Heart left ventricle (tissue), 16 donors: Measurements from ENCODE around the gene DSTN. TPM values are rescaled to one million over a fixed set of nuclear protein-coding genes. Genes with fewer than 3 reads are reported as not detected.

Experiments used
- ATAC-seq, 4 donors: fragments of 200-7000 bp; cut with Tn5 transposase; one replicate each; pipeline ENCODE4 v1.9.1; 2020 to 2022; ENCODE audit warnings: moderate library complexity in 4 of 4, mild to moderate bottlenecking in 3 of 4, moderate number of reproducible peaks in 1 of 4
- DNase-seq, 5 donors: peaks; one replicate each; pipeline ENCODE4 v3.0.0-alpha.2; 2020
- H3K27ac ChIP-seq, 12 donors: fragments of 200-600 bp; sonication (generic) in 4 of 12; one replicate each; pipeline versions ENCODE4 v1.5.0 to v1.8.0; 2016 to 2022; ENCODE audit warnings: mild to moderate bottlenecking in 2 of 12
- H3K27me3 ChIP-seq, 9 donors: fragments of 200-600 bp; sonication (generic) in 2 of 9; one replicate each; pipeline versions ENCODE4 v1.5.1 to v1.8.0; 2016 to 2022; ENCODE audit warnings: mild to moderate bottlenecking in 3 of 9
- H3K36me3 ChIP-seq, 9 donors: fragments of 200-600 bp; sonication (generic) in 2 of 9; one replicate each; pipeline versions ENCODE4 v1.5.0 to v1.8.0; 2018 to 2022; ENCODE audit warnings: mild to moderate bottlenecking in 2 of 9
- H3K4me1 ChIP-seq, 12 donors: fragments of 200-600 bp; sonication (generic) in 4 of 12; one replicate each; pipeline versions ENCODE4 v1.5.0 to v1.8.0; 2016 to 2022; ENCODE audit warnings: mild to moderate bottlenecking in 3 of 12
- H3K4me3 ChIP-seq, 12 donors: fragments of 200-600 bp; sonication (generic) in 4 of 12; one replicate each; pipeline versions ENCODE4 v1.5.0 to v1.8.0; 2017 to 2022; ENCODE audit warnings: mild to moderate bottlenecking in 9 of 12, moderate library complexity in 4 of 12
- H3K9me3 ChIP-seq, 12 donors: fragments of 200-600 bp; sonication (generic) in 4 of 12; one replicate each; pipeline versions ENCODE4 v1.5.0 to v1.8.0; 2016 to 2022; ENCODE audit warnings: mild to moderate bottlenecking in 1 of 12
- POLR2A ChIP-seq, 2 donors: fragments of 450-650 bp; IDR thresholded peaks; one replicate each; pipeline ENCODE4 v1.6.1; 2017; ENCODE audit warnings: antibody characterized with exemption in 2 of 2, mild to moderate bottlenecking in 2 of 2, moderate library complexity in 2 of 2
- WGBS, 4 donors: extraction: QIAGEN DNeasy Blood & Tissue Kit in 2 of 4; methylation state at CpG; one replicate each; pipeline versions ENCODE4 v1.1.5 to v1.1.7; 2013 to 2018; 5-methylcytosine and 5-hydroxymethylcytosine counted together
- intact Hi-C, 10 donors: fragments of 100-400 bp; cut with DNase I; formaldehyde crosslinking; loops; one replicate each; pipeline versions ENCODE4 v1.11.1 to v1.14.2; 2022
- polyA plus RNA-seq, 2 donors: library from polyadenylated mRNA; stranded (reverse); fragments of 200-250 nt; gene quantifications; one replicate each; pipeline ENCODE4 v1.2.3, GENCODE V29; 2013
- total RNA-seq, 9 donors: library from RNA; depleted of rRNA in 2 of 9; stranded (reverse); fragments of >200 nt in 2 of 9; fragmentation: NEBNext Ultra II Directional in 3 of 9; extraction: Animal tissue kit (Norgen Biotek cat#: 25700) in 3 of 9; gene quantifications; one replicate each; pipeline versions ENCODE4 v1.1.0 to v1.2.4, GENCODE V29; 2016 to 2023
- TF ChIP-seq, protein P1 (sequence below), 12 donors: fragments of 200-600 bp; sonication (generic) in 4 of 12; IDR thresholded peaks; one replicate each; pipeline versions ENCODE4 v1.5.0 to v1.8.0; 2018 to 2022; ENCODE audit warnings: antibody characterized with exemption in 12 of 12, mild to moderate bottlenecking in 5 of 12
- donor health status: ischemic (EF 13 %, LVEDD 7.1; RV severe dilation, severe dysfunction).
- donor health status: healthy with polysubstance abuse.
- donor health status: DM: no; HTN: yes; CAD: no.
- donor health status: DM: no; HTN: no; CAD: no.
- donor health status: ischemic (EF 25% LVEDD 6.9; RV normal size, moderate dysfunction).
- donor health status: ischemic (EF 25% LVEDD 5.7; RV mildly dilated, moderate dysfunction).
- donor health status: healthy.
- donor health status: DM: yes; HTN: yes; CAD: no.
- donor health status: ischemic (EF 35%, LVEDD 5.7; RV mildly dilated, moderate dysfunction).
- donor health status: nonischemic (EF 11% LVEDD 7.7; RV severe dilation, severe dysfunction).
- donor health status: DM: yes; HTN: yes; CAD: no.
- donor health status: PGD.
- donor health status: ischemic (EF 29% LVEDD 5.4; RV normal size, mild dysfunction).
- donor health status: nonischemic (EF 23%, LVEDD 6.1; RV moderate dilation, normal function).

Gene DSTN
- total and polyA plus RNA-seq, 11 donors: 447 to 738 (median 546) TPM

DNA sequence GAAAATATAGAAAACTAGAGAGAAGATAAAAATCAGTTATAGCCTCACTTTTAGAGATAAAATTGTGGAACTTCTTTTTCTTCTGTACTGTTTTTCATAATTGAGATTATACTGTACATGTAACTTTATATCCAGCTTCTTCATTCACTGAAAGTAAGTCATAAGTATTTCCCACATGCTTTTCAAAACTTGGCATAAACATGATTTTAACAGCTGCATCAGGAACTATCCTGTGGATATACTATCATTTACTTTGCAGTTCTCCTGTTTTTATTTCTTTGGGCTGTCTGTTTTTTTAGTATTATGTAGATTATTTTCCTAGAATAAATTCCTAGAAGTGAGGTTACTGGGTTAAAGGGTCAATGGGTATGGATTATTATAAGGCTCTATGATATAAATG lies 14.8 kb downstream of the DSTN start:
- H3K27ac ChIP-seq: peak overlapping the region in 1 of 12 donors; percentile 32
- H3K4me1 ChIP-seq: peaks cover 3 to 78% (median 54%) of the 10 kb centered on the region in 12 donors
- ATAC-seq (no peak), DNase-seq (no peak)
- intact Hi-C loops: no loop called here
- H3K4me3 ChIP-seq: no peak overlapping the region
- H3K27me3 ChIP-seq: no peaks in the 10 kb centered on the region
- TF ChIP-seq, protein P1, sequence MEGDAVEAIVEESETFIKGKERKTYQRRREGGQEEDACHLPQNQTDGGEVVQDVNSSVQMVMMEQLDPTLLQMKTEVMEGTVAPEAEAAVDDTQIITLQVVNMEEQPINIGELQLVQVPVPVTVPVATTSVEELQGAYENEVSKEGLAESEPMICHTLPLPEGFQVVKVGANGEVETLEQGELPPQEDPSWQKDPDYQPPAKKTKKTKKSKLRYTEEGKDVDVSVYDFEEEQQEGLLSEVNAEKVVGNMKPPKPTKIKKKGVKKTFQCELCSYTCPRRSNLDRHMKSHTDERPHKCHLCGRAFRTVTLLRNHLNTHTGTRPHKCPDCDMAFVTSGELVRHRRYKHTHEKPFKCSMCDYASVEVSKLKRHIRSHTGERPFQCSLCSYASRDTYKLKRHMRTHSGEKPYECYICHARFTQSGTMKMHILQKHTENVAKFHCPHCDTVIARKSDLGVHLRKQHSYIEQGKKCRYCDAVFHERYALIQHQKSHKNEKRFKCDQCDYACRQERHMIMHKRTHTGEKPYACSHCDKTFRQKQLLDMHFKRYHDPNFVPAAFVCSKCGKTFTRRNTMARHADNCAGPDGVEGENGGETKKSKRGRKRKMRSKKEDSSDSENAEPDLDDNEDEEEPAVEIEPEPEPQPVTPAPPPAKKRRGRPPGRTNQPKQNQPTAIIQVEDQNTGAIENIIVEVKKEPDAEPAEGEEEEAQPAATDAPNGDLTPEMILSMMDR (IDR thresholded peaks at IDR 0.05): no peak
- TF ChIP-seq POLR2A (IDR thresholded peaks at IDR 0.05): no peak
- peaks cover 0 to 10% (median 0%) of the 10 kb centered on the region in 9 donors for H3K36me3 ChIP-seq
- H3K9me3 ChIP-seq: no peaks in the 10 kb centered on the region

DNA sequence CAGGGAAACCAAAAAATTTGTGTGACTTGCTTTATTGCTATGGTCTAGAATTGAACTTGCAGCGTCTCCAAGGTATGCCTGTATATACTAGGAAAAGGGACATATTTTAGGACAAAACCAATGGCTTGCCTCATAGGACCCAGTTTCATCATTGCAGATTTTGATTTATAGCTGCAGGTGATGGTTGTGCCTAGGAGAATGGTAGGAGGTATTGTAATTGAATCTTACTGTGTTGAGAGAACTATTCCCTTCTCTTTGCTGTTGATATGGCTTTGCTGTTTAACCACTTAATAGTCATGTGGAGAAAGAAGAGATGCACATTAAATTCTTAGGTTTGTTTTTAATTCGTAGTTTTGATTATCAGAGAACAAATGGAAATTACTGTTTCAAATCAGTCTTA lies 16.4 kb downstream of the DSTN start:
- H3K27ac ChIP-seq: peak overlapping the region in 1 of 12 donors; percentile 61
- ATAC-seq: no peak
- TF ChIP-seq POLR2A (IDR thresholded peaks at IDR 0.05): no peak
- TF ChIP-seq, protein P1 (IDR thresholded peaks at IDR 0.05): no peak

DNA sequence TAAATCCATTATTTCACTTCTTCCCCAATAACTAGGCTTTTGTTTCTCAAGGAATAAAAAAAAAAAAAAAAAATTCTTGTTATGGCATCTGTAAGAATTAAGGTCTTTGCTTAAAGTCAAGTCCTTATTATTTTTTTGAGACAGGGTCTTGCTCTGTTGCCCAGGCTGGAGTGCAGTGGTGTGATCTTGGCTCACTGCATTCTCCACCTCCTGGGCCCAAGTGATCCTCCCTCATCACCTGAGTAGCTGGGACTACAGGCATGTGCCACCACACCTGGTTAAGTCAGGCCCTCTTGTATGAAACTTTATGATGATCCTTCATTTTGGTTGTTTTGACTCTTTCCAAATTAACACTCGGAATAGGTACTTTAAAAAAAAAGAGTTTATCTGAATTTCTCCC lies 17.3 kb downstream of the DSTN start:
- no peak for TF ChIP-seq POLR2A (IDR thresholded peaks at IDR 0.05)
- TF ChIP-seq, protein P1 (IDR thresholded peaks at IDR 0.05): no peak
- no peak for ATAC-seq
- Histone ChIP-seq H3K4me1 (peaks cover 6 to 87% (median 61%) of the 10 kb centered on the region in 12 donors), H3K4me3 (no peak overlapping the region), H3K9me3 (no peaks in the 10 kb centered on the region), H3K27ac (peak overlapping the region in 3 of 12 donors; percentile 6 to 61 (median 60)), H3K36me3 (peaks cover 0 to 11% (median 0%) of the 10 kb centered on the region in 9 donors), H3K27me3 (no peaks in the 10 kb centered on the region)
- no peak for DNase-seq
- intact Hi-C loops: no loop called here
- WGBS, 4 donors: 72 to 96% (median 94%) methylated on average over 1 of the region's 1 CpG

More for the DNA sequence above, 16.4 kb downstream of the DSTN start:
- intact Hi-C loops: no loop called here
- Histone ChIP-seq H3K4me3 (no peak overlapping the region), H3K4me1 (peaks cover 6 to 80% (median 53%) of the 10 kb centered on the region in 12 donors), H3K27me3 (no peaks in the 10 kb centered on the region), H3K36me3 (peaks cover 0 to 7% (median 0%) of the 10 kb centered on the region in 9 donors), H3K9me3 (no peaks in the 10 kb centered on the region)
- WGBS, 4 donors: 66 to 78% (median 71%) methylated on average over 2 of the region's 2 CpGs
- no peak for DNase-seq

DNA sequence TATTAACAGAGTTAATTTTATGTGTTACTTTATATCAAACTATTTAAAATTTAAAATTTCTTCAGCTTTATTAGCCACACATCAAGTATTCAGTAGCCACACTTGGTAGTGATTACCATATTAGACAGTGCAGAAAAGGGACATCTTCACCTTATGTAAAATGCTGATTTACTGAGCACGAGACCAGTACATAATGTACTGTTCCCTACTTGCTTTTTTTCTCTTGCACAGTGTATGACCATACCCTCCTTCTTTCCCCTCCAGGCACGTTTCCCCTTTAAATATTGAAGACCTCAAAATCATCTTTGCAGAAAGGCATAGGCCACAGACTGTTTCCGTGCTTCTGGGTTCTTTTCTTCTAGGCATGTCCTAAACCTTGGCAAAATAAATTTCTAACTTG lies 17.9 kb downstream of the DSTN start:
- ATAC-seq (peak in 1 of 4 donors; percentile 60), DNase-seq (no peak)
- H3K4me3 ChIP-seq: no peak overlapping the region
- H3K27me3 ChIP-seq: no peaks in the 10 kb centered on the region
- H3K36me3 ChIP-seq: peaks cover 0 to 16% (median 0%) of the 10 kb centered on the region in 9 donors
- WGBS, 4 donors: 48 to 64% (median 58%) methylated on average over 3 of the region's 3 CpGs
- intact Hi-C loops: no loop called here
- no peaks in the 10 kb centered on the region for H3K9me3 ChIP-seq
- peak overlapping the region in 6 of 12 donors; percentile 6 to 80 (median 25) for H3K27ac ChIP-seq
- no peak for TF ChIP-seq POLR2A (IDR thresholded peaks at IDR 0.05)
- TF ChIP-seq, protein P1 (IDR thresholded peaks at IDR 0.05): no peak
- peaks cover 7 to 90% (median 62%) of the 10 kb centered on the region in 12 donors for H3K4me1 ChIP-seq
